ENCODE measurements around the gene UQCRH.
"Not testable (repeated sequence)": the region's sequence is repeated elsewhere in the genome, so short reads cannot be mapped to it uniquely, and the experiment has no call there.

DNA sequence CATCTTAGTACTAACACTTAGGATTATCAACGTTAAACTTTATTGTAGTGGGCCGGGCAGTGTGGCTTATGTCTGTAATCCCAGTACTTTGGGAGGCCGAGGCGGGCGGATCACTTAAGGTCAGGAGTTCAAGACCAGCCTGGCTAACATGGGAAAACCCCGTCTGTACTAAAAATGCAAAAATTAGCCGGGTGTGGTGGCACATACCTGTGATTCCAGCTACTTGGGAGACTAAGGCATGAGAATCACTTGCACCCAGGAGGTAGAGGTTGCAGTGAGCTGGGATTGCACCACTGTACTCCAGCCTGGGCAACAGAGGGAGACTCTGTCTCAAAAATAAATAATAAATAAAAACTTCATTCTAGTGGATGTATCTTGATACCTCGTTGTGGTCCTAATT, 62.3 kb downstream of the UQCRH start:
- not testable (repeated sequence) for TF ChIP-seq IKZF1 (IDR thresholded peaks at IDR 0.05); WIZ (CRISPR knock-in tag; IDR thresholded peaks at IDR 0.05); YEATS2 (CRISPR knock-in tag; IDR thresholded peaks at IDR 0.05; ENCODE audit: borderline replicate concordance); ZZZ3 (CRISPR knock-in tag; IDR thresholded peaks at IDR 0.05; ENCODE audit: borderline replicate concordance)
- TF ChIP-seq, protein P1, sequence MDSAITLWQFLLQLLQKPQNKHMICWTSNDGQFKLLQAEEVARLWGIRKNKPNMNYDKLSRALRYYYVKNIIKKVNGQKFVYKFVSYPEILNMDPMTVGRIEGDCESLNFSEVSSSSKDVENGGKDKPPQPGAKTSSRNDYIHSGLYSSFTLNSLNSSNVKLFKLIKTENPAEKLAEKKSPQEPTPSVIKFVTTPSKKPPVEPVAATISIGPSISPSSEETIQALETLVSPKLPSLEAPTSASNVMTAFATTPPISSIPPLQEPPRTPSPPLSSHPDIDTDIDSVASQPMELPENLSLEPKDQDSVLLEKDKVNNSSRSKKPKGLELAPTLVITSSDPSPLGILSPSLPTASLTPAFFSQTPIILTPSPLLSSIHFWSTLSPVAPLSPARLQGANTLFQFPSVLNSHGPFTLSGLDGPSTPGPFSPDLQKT (CRISPR knock-in tag; IDR thresholded peaks at IDR 0.05; ENCODE audit: borderline replicate concordance) = not testable (repeated sequence)
- TF ChIP-seq, protein P2, sequence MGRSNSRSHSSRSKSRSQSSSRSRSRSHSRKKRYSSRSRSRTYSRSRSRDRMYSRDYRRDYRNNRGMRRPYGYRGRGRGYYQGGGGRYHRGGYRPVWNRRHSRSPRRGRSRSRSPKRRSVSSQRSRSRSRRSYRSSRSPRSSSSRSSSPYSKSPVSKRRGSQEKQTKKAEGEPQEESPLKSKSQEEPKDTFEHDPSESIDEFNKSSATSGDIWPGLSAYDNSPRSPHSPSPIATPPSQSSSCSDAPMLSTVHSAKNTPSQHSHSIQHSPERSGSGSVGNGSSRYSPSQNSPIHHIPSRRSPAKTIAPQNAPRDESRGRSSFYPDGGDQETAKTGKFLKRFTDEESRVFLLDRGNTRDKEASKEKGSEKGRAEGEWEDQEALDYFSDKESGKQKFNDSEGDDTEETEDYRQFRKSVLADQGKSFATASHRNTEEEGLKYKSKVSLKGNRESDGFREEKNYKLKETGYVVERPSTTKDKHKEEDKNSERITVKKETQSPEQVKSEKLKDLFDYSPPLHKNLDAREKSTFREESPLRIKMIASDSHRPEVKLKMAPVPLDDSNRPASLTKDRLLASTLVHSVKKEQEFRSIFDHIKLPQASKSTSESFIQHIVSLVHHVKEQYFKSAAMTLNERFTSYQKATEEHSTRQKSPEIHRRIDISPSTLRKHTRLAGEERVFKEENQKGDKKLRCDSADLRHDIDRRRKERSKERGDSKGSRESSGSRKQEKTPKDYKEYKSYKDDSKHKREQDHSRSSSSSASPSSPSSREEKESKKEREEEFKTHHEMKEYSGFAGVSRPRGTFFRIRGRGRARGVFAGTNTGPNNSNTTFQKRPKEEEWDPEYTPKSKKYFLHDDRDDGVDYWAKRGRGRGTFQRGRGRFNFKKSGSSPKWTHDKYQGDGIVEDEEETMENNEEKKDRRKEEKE (IDR thresholded peaks at IDR 0.05) = not testable (repeated sequence)

Data from HepG2 (cell line).